Occipital lobe (tissue), 2 donors: ENCODE measurements around the gene MESP1. TPM values are rescaled to one million over a fixed set of nuclear protein-coding genes. Genes with fewer than 3 reads are reported as not detected.

Experiments
- DNase-seq: peaks from one replicate; lab custom pipeline; 2025; lab: John Stamatoyannopoulos, UW
- total RNA-seq: library from RNA; depleted of rRNA; stranded (reverse); fragments of >200 nt; gene quantifications from one replicate; pipeline ENCODE4 v1.2.3, GENCODE V29; 2014

The MESP1 gene
- total RNA-seq, 1 donor from 2014 or later, result 1.6 TPM

GRCh38 chr15:89760303-89761008, 9.4 kb upstream of the MESP1 start:
- peak; percentile 16 for DNase-seq

- DNase-seq, result no peak
These were observed 8.8 kb upstream of the MESP1 start for GRCh38 chr15:89759835-89760234.

DNA sequence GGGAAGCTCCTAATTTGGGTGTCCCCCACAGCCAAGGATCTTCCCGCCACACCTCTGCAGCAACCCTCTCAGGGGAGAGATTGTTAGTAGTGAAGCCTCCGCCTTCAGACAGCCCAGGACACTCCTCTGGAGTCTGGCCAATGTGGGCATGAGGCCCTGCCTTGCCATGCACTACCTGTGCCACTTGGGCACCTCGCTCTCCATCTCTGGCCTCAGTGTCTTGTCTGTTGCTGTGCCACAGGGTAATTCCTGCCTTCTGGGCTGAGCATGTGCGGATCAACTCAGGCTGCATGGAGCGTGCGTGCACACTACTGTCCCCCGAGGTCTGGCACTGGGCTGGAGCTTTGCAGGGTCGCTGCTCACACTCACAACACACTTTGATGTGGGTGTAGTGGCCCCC, 7.9 kb upstream of the MESP1 start:
- no peak for DNase-seq

DNA sequence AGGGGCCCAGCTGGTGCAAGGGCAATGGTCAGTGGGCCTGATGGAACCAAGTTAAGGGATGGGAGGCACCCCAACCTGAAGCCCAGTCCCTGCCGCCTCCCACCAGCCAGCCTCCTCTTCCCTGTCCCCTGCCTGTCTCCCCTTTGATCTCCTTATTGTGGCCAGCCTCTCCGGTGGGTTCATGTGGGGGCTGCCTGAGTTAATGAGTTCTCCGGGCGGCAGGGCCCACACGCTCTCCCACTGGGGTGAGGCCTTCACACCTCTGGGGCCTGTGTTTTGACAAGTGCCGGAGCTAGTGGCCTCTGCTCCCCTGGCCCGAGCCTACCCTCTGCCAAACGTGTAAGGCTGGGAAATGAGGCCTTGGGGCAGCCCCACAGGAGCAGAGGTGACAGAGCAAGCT, 7.2 kb upstream of the MESP1 start:
- no peak for DNase-seq

- no peak for DNase-seq
These were observed 5.8 kb upstream of the MESP1 start for GRCh38 chr15:89756897-89757296.

GRCh38 chr15:89755701-89756100, 4.7 kb upstream of the MESP1 start:
- DNase-seq, result no peak

GRCh38 chr15:89754361-89755154, 3.5 kb upstream of the MESP1 start:
- no peak for DNase-seq

DNA sequence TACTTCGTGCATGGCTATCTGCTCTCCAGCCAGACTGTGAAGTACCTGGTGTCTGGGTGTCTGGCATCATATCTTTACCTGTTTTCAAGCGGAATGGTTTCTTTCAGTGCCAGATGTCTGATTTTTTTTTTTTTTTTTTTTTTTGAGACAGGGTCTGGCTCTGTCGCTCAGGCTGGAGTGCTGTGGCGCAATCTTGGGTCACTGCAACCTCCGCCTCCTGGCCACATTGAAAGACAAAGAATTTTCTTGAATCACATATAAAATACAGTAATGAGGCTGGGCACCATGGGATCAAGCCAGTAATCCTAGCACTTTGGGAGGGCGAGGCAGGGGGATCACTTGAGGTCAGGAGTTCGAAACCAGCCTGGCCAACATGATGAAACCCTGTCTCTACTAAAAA, 2.8 kb upstream of the MESP1 start:
- DNase-seq, result no peak

GRCh38 chr15:89751748-89752147, 699 bp upstream of the MESP1 start:
- no peak for DNase-seq

- no peak for DNase-seq
These were observed 994 bp downstream of the MESP1 start for GRCh38 chr15:89749951-89750559.

- no peak for DNase-seq
These were observed 1.5 kb downstream of the MESP1 start for GRCh38 chr15:89749526-89749925.

DNA sequence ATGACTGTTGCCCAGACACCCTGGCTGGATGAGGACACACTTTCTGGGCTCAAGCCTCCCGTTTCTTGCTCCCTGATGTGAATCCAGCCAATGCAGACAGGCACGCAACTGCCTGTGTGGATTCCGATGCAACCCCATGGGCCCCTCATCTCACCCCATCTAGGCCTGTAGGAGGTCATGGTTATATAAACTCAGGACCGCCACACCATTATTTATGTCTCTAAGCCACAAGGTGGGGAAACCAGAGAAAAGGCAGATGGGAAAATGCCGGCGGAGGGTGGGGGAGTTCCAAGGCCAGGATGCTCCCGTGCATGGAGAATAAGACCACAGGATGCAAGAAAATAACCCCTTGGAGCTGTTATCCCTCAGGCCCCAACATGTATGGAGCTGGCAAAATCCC, 2.0 kb downstream of the MESP1 start:
- no peak for DNase-seq

DNA sequence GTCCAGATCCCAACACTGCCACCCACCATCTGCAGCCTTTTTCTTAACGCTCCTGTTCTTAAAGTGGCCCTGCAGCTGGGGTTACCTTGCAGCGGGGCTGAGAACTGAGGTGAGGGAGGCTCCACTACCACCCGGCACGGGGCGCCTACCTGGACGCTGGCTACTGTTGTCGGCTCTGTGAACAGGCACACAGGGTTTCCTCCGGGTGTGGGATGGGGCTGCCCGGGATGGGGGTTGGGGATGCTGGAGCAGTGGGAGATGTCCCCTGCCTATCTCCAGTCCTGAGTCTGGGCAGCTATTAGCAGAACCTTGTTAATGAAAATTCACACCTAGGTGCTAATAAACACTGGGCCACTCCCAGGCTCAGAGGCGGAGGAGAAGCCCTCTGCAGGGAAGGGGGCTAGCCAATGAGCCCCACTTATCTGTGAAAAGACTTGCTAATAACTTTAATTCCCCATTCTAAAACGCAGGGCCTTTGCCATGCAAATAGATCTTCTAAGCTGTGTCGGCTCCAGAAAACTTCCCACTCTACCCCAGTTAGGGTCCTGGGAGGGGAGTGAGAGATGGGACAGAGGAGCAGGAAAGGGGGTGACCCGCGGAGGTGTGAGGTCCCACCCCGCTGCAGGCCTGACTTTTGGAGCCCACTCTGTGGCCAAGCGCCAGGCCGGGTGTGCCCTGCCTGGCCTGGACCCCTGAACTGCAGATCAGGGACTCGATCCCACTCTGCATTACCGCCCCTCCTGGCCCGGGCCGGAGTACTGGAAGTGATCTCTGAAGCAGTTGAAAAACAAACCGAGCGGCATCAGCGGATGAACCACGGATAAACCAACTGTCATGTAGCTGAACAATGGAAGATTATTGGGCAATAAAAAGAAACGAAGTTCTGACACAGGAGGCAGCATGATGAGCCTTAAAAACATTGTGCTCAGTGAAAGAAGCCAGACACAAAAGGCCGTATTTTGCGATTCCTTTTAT, 3.1 kb downstream of the MESP1 start:
- no peak for DNase-seq

- DNase-seq, result no peak
These were observed 4.7 kb downstream of the MESP1 start for GRCh38 chr15:89746386-89746780.

DNA sequence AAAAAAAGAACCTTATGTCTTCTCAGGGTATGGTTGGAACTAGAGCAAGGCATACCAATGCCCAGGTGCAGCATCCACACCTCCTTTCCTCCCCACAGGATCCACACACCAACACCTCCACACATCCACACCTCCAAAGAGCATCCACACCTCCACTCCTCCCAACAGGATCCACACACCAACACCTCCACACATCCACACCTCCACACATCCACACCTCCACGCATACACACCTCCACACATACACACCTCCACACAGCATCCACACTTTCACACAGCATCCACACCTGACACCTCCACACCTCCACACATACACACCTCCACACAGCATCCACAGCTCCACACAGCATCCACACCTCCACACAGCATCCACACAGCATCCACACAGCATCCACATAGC, 5.3 kb downstream of the MESP1 start:
- DNase-seq, result no peak

- DNase-seq, result no peak
These were observed 5.9 kb downstream of the MESP1 start for GRCh38 chr15:89745131-89745530.

GRCh38 chr15:89743594-89743993, 7.5 kb downstream of the MESP1 start:
- DNase-seq, result no peak

GRCh38 chr15:89743011-89743410, 8.0 kb downstream of the MESP1 start:
- no peak for DNase-seq

DNA sequence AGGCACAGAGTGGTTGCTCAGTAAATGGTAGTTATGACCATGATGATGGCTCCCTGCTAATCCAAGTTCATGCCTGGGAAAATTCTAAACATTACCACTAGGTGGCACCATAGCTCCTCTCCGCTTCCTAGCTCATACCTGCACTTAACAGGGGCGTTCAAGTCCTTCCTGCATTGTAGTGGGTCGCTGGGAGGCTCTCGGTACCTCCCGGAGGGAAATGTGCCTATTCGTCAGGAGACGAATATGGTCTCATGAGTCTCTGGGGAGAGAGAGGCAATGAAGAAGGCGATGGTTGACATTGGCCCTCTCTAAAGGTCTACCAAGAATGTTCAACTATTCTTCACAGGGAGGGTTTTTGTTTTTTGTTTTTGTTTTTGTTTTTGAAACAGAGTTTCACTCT, 10.9 kb downstream of the MESP1 start:
- DNase-seq, result peak; percentile 13

- no peak for DNase-seq
These were observed 15.3 kb downstream of the MESP1 start for GRCh38 chr15:89735773-89736172.

DNA sequence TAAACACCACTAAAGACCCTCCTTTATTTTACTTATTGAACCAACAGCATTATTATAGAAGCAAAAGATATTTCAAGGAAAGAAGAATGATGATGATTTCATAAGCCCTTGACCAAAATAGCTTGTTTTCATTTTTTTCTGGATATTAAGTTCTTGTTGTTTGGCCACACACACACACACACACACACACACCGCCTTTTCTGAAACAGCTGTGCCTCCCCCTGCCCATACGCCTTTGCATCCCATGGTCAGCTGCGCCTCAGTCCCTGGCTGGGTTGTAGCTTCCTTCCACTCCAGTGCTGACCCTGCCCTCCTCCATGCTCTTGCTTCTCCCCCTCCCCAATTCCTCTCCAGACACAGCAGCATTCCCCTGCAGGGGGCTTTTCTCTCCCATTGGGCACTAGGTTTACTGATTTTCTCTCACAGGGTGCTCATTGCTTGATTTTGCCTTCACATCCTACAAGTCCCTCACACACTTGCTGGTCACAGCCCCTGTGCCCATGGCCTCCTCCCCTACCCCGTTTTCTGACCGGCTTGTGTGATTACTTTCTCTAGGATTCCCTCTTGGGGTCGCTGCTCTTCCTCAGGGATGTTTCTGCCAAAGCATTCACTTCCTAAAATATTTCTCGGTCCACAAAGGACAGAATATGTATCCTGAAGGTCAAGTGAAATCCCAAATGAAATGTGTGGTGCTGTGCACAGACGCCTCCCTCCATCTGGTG, 18.4 kb downstream of the MESP1 start:
- no peak for DNase-seq
